ENCODE data around the gene C10orf95. TPM values are rescaled to one million over a fixed set of nuclear protein-coding genes. Genes with fewer than 3 reads are reported as not detected.

Gene C10orf95
- total and polyA plus RNA-seq, 2 of the 13 experiments (the other 11 are each of a cell fraction or from before 2014, with no cell fraction given), result 0.05 to 0.07 TPM

GRCh38 chr10:102432162-102432950 is 19.0 kb downstream of the C10orf95 start, which contains the start of gene CUEDC2 (continued):
- TF ChIP-seq FOXP4 (CRISPR knock-in tag; IDR thresholded peaks at IDR 0.05) (peak; percentile 20; the same call in 1 of the 2 replicates), ZBED4 (CRISPR knock-in tag; IDR thresholded peaks at IDR 0.05; ENCODE audit: borderline replicate concordance) (peak; percentile 70; the same call in 1 of the 2 replicates), ZNF460 (CRISPR knock-in tag; IDR thresholded peaks at IDR 0.05; ENCODE audit: borderline replicate concordance) (no peak), PAF1 (CRISPR knock-in tag; IDR thresholded peaks at IDR 0.05) (no peak), NR1H2 (CRISPR knock-in tag; IDR thresholded peaks at IDR 0.05; ENCODE audit: borderline replicate concordance, low read depth) (no peak), RFXANK (CRISPR knock-in tag; IDR thresholded peaks at IDR 0.05) (0 out of 2 replicates have a peak, but pooled peaks have one; percentile 25), NR2F2 (IDR thresholded peaks at IDR 0.05; ENCODE audit: borderline replicate concordance, low read depth) (no peak), MED13 (CRISPR knock-in tag; IDR thresholded peaks at IDR 0.05) (no peak), ZFP41 (CRISPR knock-in tag; IDR thresholded peaks at IDR 0.05; ENCODE audit: borderline replicate concordance) (no peak), ATF4 (CRISPR knock-in tag; IDR thresholded peaks at IDR 0.05) (peak in 1 of 2 experiments; percentile 46; a peak in 2 of 4 replicates), NFE2 (CRISPR knock-in tag; IDR thresholded peaks at IDR 0.05) (no peak), HMG20A (CRISPR knock-in tag; IDR thresholded peaks at IDR 0.05; ENCODE audit: borderline replicate concordance) (no peak), HBP1 (CRISPR knock-in tag; IDR thresholded peaks at IDR 0.05; ENCODE audit: low read depth) (peak; percentile 46; the same call in 1 of the 2 replicates), HMGA1 (CRISPR knock-in tag; conservative IDR thresholded peaks at IDR 0.05) (no peak)
- TF ChIP-seq, protein P1, sequence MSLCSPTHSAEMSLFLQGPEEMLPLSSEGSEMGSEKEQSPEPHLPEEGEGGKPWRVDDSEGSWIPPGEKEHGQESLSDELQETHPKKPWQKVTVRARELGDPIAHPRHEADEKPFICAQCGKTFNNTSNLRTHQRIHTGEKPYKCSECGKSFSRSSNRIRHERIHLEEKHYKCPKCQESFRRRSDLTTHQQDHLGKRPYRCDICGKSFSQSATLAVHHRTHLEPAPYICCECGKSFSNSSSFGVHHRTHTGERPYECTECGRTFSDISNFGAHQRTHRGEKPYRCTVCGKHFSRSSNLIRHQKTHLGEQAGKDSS (CRISPR knock-in tag; IDR thresholded peaks at IDR 0.05; ENCODE audit: borderline replicate concordance, low read depth), result 0 out of 2 replicates have a peak, but pooled peaks have one; percentile 62
- TF ChIP-seq, protein P2, sequence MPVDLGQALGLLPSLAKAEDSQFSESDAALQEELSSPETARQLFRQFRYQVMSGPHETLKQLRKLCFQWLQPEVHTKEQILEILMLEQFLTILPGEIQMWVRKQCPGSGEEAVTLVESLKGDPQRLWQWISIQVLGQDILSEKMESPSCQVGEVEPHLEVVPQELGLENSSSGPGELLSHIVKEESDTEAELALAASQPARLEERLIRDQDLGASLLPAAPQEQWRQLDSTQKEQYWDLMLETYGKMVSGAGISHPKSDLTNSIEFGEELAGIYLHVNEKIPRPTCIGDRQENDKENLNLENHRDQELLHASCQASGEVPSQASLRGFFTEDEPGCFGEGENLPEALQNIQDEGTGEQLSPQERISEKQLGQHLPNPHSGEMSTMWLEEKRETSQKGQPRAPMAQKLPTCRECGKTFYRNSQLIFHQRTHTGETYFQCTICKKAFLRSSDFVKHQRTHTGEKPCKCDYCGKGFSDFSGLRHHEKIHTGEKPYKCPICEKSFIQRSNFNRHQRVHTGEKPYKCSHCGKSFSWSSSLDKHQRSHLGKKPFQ (CRISPR knock-in tag; IDR thresholded peaks at IDR 0.05; ENCODE audit: insufficient replicate concordance), result no peak
- TF ChIP-seq, protein P3, sequence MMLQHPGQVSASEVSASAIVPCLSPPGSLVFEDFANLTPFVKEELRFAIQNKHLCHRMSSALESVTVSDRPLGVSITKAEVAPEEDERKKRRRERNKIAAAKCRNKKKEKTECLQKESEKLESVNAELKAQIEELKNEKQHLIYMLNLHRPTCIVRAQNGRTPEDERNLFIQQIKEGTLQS (CRISPR knock-in tag; IDR thresholded peaks at IDR 0.05), result 0 out of 2 replicates have a peak, but pooled peaks have one; percentile 20
